ENCODE measurements around the gene TMEM97. TPM values are rescaled to one million over a fixed set of nuclear protein-coding genes. Genes with fewer than 3 reads are reported as not detected.
A peak's percentile ranks its signal among the peaks of the same experiment; 100 is the strongest.

The TMEM97 gene
- total and polyA plus RNA-seq, 9 of the 15 experiments (the other 6 are each of a cell fraction or from before 2014, with no cell fraction given) = 34.6 to 121 (median 76.0) TPM

- TF ChIP-seq, protein P1, sequence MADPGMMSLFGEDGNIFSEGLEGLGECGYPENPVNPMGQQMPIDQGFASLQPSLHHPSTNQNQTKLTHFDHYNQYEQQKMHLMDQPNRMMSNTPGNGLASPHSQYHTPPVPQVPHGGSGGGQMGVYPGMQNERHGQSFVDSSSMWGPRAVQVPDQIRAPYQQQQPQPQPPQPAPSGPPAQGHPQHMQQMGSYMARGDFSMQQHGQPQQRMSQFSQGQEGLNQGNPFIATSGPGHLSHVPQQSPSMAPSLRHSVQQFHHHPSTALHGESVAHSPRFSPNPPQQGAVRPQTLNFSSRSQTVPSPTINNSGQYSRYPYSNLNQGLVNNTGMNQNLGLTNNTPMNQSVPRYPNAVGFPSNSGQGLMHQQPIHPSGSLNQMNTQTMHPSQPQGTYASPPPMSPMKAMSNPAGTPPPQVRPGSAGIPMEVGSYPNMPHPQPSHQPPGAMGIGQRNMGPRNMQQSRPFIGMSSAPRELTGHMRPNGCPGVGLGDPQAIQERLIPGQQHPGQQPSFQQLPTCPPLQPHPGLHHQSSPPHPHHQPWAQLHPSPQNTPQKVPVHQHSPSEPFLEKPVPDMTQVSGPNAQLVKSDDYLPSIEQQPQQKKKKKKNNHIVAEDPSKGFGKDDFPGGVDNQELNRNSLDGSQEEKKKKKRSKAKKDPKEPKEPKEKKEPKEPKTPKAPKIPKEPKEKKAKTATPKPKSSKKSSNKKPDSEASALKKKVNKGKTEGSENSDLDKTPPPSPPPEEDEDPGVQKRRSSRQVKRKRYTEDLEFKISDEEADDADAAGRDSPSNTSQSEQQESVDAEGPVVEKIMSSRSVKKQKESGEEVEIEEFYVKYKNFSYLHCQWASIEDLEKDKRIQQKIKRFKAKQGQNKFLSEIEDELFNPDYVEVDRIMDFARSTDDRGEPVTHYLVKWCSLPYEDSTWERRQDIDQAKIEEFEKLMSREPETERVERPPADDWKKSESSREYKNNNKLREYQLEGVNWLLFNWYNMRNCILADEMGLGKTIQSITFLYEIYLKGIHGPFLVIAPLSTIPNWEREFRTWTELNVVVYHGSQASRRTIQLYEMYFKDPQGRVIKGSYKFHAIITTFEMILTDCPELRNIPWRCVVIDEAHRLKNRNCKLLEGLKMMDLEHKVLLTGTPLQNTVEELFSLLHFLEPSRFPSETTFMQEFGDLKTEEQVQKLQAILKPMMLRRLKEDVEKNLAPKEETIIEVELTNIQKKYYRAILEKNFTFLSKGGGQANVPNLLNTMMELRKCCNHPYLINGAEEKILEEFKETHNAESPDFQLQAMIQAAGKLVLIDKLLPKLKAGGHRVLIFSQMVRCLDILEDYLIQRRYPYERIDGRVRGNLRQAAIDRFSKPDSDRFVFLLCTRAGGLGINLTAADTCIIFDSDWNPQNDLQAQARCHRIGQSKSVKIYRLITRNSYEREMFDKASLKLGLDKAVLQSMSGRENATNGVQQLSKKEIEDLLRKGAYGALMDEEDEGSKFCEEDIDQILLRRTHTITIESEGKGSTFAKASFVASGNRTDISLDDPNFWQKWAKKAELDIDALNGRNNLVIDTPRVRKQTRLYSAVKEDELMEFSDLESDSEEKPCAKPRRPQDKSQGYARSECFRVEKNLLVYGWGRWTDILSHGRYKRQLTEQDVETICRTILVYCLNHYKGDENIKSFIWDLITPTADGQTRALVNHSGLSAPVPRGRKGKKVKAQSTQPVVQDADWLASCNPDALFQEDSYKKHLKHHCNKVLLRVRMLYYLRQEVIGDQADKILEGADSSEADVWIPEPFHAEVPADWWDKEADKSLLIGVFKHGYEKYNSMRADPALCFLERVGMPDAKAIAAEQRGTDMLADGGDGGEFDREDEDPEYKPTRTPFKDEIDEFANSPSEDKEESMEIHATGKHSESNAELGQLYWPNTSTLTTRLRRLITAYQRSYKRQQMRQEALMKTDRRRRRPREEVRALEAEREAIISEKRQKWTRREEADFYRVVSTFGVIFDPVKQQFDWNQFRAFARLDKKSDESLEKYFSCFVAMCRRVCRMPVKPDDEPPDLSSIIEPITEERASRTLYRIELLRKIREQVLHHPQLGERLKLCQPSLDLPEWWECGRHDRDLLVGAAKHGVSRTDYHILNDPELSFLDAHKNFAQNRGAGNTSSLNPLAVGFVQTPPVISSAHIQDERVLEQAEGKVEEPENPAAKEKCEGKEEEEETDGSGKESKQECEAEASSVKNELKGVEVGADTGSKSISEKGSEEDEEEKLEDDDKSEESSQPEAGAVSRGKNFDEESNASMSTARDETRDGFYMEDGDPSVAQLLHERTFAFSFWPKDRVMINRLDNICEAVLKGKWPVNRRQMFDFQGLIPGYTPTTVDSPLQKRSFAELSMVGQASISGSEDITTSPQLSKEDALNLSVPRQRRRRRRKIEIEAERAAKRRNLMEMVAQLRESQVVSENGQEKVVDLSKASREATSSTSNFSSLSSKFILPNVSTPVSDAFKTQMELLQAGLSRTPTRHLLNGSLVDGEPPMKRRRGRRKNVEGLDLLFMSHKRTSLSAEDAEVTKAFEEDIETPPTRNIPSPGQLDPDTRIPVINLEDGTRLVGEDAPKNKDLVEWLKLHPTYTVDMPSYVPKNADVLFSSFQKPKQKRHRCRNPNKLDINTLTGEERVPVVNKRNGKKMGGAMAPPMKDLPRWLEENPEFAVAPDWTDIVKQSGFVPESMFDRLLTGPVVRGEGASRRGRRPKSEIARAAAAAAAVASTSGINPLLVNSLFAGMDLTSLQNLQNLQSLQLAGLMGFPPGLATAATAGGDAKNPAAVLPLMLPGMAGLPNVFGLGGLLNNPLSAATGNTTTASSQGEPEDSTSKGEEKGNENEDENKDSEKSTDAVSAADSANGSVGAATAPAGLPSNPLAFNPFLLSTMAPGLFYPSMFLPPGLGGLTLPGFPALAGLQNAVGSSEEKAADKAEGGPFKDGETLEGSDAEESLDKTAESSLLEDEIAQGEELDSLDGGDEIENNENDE (IDR thresholded peaks at IDR 0.05; ENCODE audit: low read depth, low read length) = no peak
- TF ChIP-seq CEBPB (tag; IDR thresholded peaks at IDR 0.05) (peak; percentile 83), ZEB2 (IDR thresholded peaks at IDR 0.05) (peak; percentile 44; the same call in 1 of the 2 replicates), RCOR1 (IDR thresholded peaks at IDR 0.05; ENCODE audit: borderline replicate concordance in 1 of 2, low read depth in 2 of 2, low read length in 2 of 2) (peak; percentile 17 to 84; a peak in 3 of 4 replicates), HDAC6 (IDR thresholded peaks at IDR 0.05; ENCODE audit: low read depth, low read length) (no peak), FOXA3 (CRISPR knock-in tag; conservative IDR thresholded peaks at IDR 0.05 in 1 of 2, IDR thresholded peaks at IDR 0.05 in 1 of 2) (peak in 1 of 2 experiments; percentile 17; a peak in 1 of 4 replicates), TEAD1 (CRISPR knock-in tag; IDR thresholded peaks at IDR 0.05) (peak; percentile 67 to 76; a peak in 2 of 4 replicates), CTCF (IDR thresholded peaks at IDR 0.05 in 2 of 3, conservative IDR thresholded peaks at IDR 0.05 in 1 of 3; ENCODE audit: insufficient read depth in 2 of 3, low read depth in 1 of 3, low read length in 3 of 3) (peak; percentile 12 to 44 (median 21); a peak in 3 of 6 replicates), PTBP1 (IDR thresholded peaks at IDR 0.05; ENCODE audit: low read depth, low read length) (no peak), HCFC1 (IDR thresholded peaks at IDR 0.05; ENCODE audit: low read depth, low read length) (no peak), ZNF785 (CRISPR knock-in tag; IDR thresholded peaks at IDR 0.05) (no peak)
- TF ChIP-seq, protein P2, sequence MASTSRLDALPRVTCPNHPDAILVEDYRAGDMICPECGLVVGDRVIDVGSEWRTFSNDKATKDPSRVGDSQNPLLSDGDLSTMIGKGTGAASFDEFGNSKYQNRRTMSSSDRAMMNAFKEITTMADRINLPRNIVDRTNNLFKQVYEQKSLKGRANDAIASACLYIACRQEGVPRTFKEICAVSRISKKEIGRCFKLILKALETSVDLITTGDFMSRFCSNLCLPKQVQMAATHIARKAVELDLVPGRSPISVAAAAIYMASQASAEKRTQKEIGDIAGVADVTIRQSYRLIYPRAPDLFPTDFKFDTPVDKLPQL (IDR thresholded peaks at IDR 0.05; ENCODE audit: extremely low read depth, insufficient read length) = no peak
Measured at GRCh38 chr17:28370035-28370743, 51.2 kb downstream of the TMEM97 start, which contains the start of gene VTN (continued).

Data from K562 (cell line).